Liver (tissue), 9 donors: ENCODE measurements around the gene CLN3. TPM values are rescaled to one million over a fixed set of nuclear protein-coding genes. Genes with fewer than 3 reads are reported as not detected.

Experiments used
- DNase-seq: peaks from one replicate; pipeline ENCODE4 v3.0.0-alpha.2; 2017; ENCODE audit warnings: low spot score
- H3K27ac ChIP-seq, 2 donors: one replicate each; pipeline ENCODE4 v1.7.0; 2013; ENCODE audit warnings: inconsistent platforms in 2 of 2, low read length in 2 of 2, control low read depth in 1 of 2, low read depth in 1 of 2, mild to moderate bottlenecking in 1 of 2
- H3K27me3 ChIP-seq, 4 donors: one replicate each; pipeline versions ENCODE4 v1.6.1 to v1.7.0; 2013; ENCODE audit warnings: low read length in 3 of 4, inconsistent platforms in 1 of 4, mild to moderate bottlenecking in 1 of 4, moderate library complexity in 1 of 4; ENCODE audit not compliant: control insufficient read depth in 4 of 4, insufficient read depth in 4 of 4
- H3K36me3 ChIP-seq, 4 donors: one replicate each; pipeline versions ENCODE4 v1.6.1 to v1.7.0; 2013; ENCODE audit warnings: low read length in 3 of 4, mild to moderate bottlenecking in 3 of 4, low read depth in 1 of 4, moderate library complexity in 1 of 4; ENCODE audit not compliant: control insufficient read depth in 4 of 4, insufficient read depth in 3 of 4
- H3K4me1 ChIP-seq, 4 donors: one replicate each; pipeline versions ENCODE4 v1.6.1 to v1.7.0; 2013; ENCODE audit warnings: low read length in 3 of 4, mild to moderate bottlenecking in 3 of 4, moderate library complexity in 1 of 4; ENCODE audit not compliant: control insufficient read depth in 4 of 4, insufficient read depth in 4 of 4
- H3K4me3 ChIP-seq, 3 donors: one replicate each; pipeline versions ENCODE4 v1.6.1 to v1.7.0; 2013; ENCODE audit warnings: low read length in 3 of 3, control low read depth in 1 of 3, low read depth in 1 of 3, mild to moderate bottlenecking in 1 of 3
- H3K9ac ChIP-seq, 2 donors: one replicate each; pipeline ENCODE4 v1.7.0; 2013; ENCODE audit warnings: low read length in 2 of 2, mild to moderate bottlenecking in 2 of 2, moderate library complexity in 2 of 2, control low read depth in 1 of 2, low read depth in 1 of 2
- H3K9me3 ChIP-seq, 4 donors: one replicate each; pipeline versions ENCODE4 v1.6.1 to v1.7.0; 2013; ENCODE audit warnings: low read length in 3 of 4; ENCODE audit not compliant: control insufficient read depth in 4 of 4
- CTCF ChIP-seq: fragments of 150-350 bp; IDR thresholded peaks from 2 replicates; pipeline ENCODE4 v1.5.1; 2017; ENCODE audit warnings: improper control_type of control experiment, low read depth, low read length; ENCODE audit not compliant: missing input control
- EGR1 ChIP-seq, 2 donors: IDR thresholded peaks; 2 replicates each; pipeline ENCODE4 v1.6.1; 2016 to 2018; ENCODE audit warnings: antibody characterized with exemption in 2 of 2, low read depth in 2 of 2
- FOXA1 ChIP-seq: IDR thresholded peaks from 2 replicates; pipeline ENCODE4 v1.6.1; 2016; ENCODE audit warnings: antibody characterized with exemption
- FOXA2 ChIP-seq: IDR thresholded peaks from 2 replicates; pipeline ENCODE4 v1.6.1; 2016; ENCODE audit warnings: antibody characterized with exemption
- GABPA ChIP-seq, 2 donors: IDR thresholded peaks in 1 of 2; conservative IDR thresholded peaks in 1 of 2; 2 replicates each; pipeline ENCODE4 v1.6.1; 2016; ENCODE audit warnings: antibody characterized with exemption in 2 of 2, mild to moderate bottlenecking in 1 of 2, moderate library complexity in 1 of 2
- HNF4A ChIP-seq, 2 donors: conservative IDR thresholded peaks; 2 replicates each; pipeline ENCODE4 v1.6.1; 2016; ENCODE audit warnings: antibody characterized with exemption in 2 of 2, mild to moderate bottlenecking in 2 of 2
- HNF4G ChIP-seq: IDR thresholded peaks from 2 replicates; pipeline ENCODE4 v1.6.1; 2016; ENCODE audit warnings: antibody characterized with exemption
- JUND ChIP-seq, 2 donors: IDR thresholded peaks; 2 replicates each; pipeline ENCODE4 v1.6.1; 2016; ENCODE audit warnings: antibody characterized with exemption in 2 of 2
- MAX ChIP-seq: IDR thresholded peaks from 2 replicates; pipeline ENCODE4 v1.6.1; 2016; ENCODE audit warnings: antibody characterized with exemption
- NR2F2 ChIP-seq: IDR thresholded peaks from 2 replicates; pipeline ENCODE4 v1.6.1; 2016; ENCODE audit warnings: antibody characterized with exemption
- REST ChIP-seq: IDR thresholded peaks from 2 replicates; pipeline ENCODE4 v1.6.1; 2016; ENCODE audit warnings: antibody characterized with exemption, mild to moderate bottlenecking
- RXRA ChIP-seq, 2 donors: IDR thresholded peaks; 2 replicates each; pipeline ENCODE4 v1.6.1; 2017 to 2018; ENCODE audit warnings: antibody characterized with exemption in 2 of 2, mild to moderate bottlenecking in 1 of 2
- SP1 ChIP-seq: IDR thresholded peaks from 2 replicates; pipeline ENCODE4 v1.6.1; 2018; ENCODE audit warnings: antibody characterized with exemption, mild to moderate bottlenecking
- TAF1 ChIP-seq: conservative IDR thresholded peaks from 2 replicates; pipeline ENCODE4 v1.6.1; 2016; ENCODE audit warnings: antibody characterized with exemption, mild to moderate bottlenecking
- WGBS: extraction: QIAGEN DNeasy Blood & Tissue Kit; methylation state at CpG from one replicate; pipeline ENCODE4 v1.1.7; 2013; 5-methylcytosine and 5-hydroxymethylcytosine counted together
- polyA plus RNA-seq, 2 donors: library from polyadenylated mRNA; stranded (reverse) in 1 of 2; unstranded in 1 of 2; fragments of 200-250 nt in 1 of 2; fragments of >200 nt in 1 of 2; fragmentation: Nextera tagmentation in 1 of 2; extraction: Ambion mirVana in 1 of 2; gene quantifications; one replicate each; pipeline versions ENCODE4 v1.2.1 to v1.2.3, GENCODE V29; 2013 to 2015
- total RNA-seq, 2 donors: library from RNA; depleted of rRNA; stranded (reverse); fragments of >200 nt; gene quantifications; one replicate each; pipeline ENCODE4 v1.2.3, GENCODE V29; 2014
- donor health status: healthy.
- donor health status: healthy.
- donor health status: healthy.
- donor health status: healthy.
- donor health status: healthy.

Gene CLN3
- total and polyA plus RNA-seq, 4 donors = 16.1 to 23.6 (median 19.3) TPM

- Histone ChIP-seq H3K9me3 (no peaks in the 10 kb centered on the region), H3K27me3 (no peaks in the 10 kb centered on the region), H3K9ac (no peak overlapping the region), H3K36me3 (peaks cover 2 to 19% (median 12%) of the 10 kb centered on the region in 4 donors), H3K4me3 (no peak overlapping the region), H3K27ac (no peak overlapping the region), H3K4me1 (peaks cover 0 to 11% (median 3%) of the 10 kb centered on the region in 4 donors)
- no peak for TF ChIP-seq EGR1 (IDR thresholded peaks at IDR 0.05; ENCODE audit: low read depth in 2 of 2)
- TF ChIP-seq GABPA (IDR thresholded peaks at IDR 0.05 in 1 of 2, conservative IDR thresholded peaks at IDR 0.05 in 1 of 2) = no peak
- no peak for TF ChIP-seq JUND (IDR thresholded peaks at IDR 0.05)
- no peak for TF ChIP-seq MAX
- TF ChIP-seq HNF4A (conservative IDR thresholded peaks at IDR 0.05) = no peak
- TF ChIP-seq NR2F2 = no peak
- no peak for TF ChIP-seq HNF4G
- TF ChIP-seq REST = no peak
- no peak for DNase-seq
- 90% methylated on average over 21 of the region's 21 CpGs for WGBS
Observed at GRCh38 chr16:28511801-28512789, 20.2 kb upstream of the CLN3 start.

- 93% methylated on average over 3 of the region's 3 CpGs for WGBS
Observed at GRCh38 chr16:28511031-28511430, 19.2 kb upstream of the CLN3 start.

More at GRCh38 chr16:28511031-28511430, 19.2 kb upstream of the CLN3 start:
- peaks cover 2 to 19% (median 12%) of the 10 kb centered on the region in 4 donors for H3K36me3 ChIP-seq
- H3K9me3 ChIP-seq = no peaks in the 10 kb centered on the region
- no peak for DNase-seq
- no peak overlapping the region for H3K27ac ChIP-seq
- H3K4me3 ChIP-seq = no peak overlapping the region
- no peaks in the 10 kb centered on the region for H3K27me3 ChIP-seq
- no peak overlapping the region for H3K9ac ChIP-seq
- TF ChIP-seq TAF1 = no peak
- no peak for TF ChIP-seq EGR1 (IDR thresholded peaks at IDR 0.05; ENCODE audit: low read depth in 2 of 2)
- TF ChIP-seq SP1 = no peak
- no peak for TF ChIP-seq FOXA1
- no peak for TF ChIP-seq MAX
- TF ChIP-seq RXRA (IDR thresholded peaks at IDR 0.05) = no peak
- TF ChIP-seq FOXA2 = no peak
- no peak for TF ChIP-seq NR2F2
- TF ChIP-seq CTCF = no peak
- no peak for TF ChIP-seq GABPA (IDR thresholded peaks at IDR 0.05 in 1 of 2, conservative IDR thresholded peaks at IDR 0.05 in 1 of 2)
- TF ChIP-seq HNF4G = no peak
- H3K4me1 ChIP-seq = peaks cover 8 to 21% (median 13%) of the 10 kb centered on the region in 4 donors
